OCI-LY1 (cell line): ENCODE measurements around the gene ZIC4.

Experiments
- H2AFZ ChIP-seq: fragments of 200-600 bp; sonication (generic), shearing (Covaris generic); 2 replicates; pipeline ENCODE4 v1.6.0; 2014; ENCODE audit warnings: antibody characterized with exemption, mild to moderate bottlenecking, low read length
- H3F3A ChIP-seq: fragments of 200-600 bp; sonication (generic), shearing (Covaris generic); 2 replicates; pipeline ENCODE4 v1.6.0; 2014; ENCODE audit warnings: mild to moderate bottlenecking, antibody characterized with exemption, low read length, moderate library complexity; ENCODE audit not compliant: insufficient read depth
- H3K27ac ChIP-seq: fragments of 200-600 bp; sonication (generic); 2 replicates; pipeline ENCODE4 v1.5.1; 2014; ENCODE audit warnings: low read length, mixed run types, mild to moderate bottlenecking, low read depth; ENCODE audit not compliant: poor library complexity, severe bottlenecking
- H3K27me3 ChIP-seq: fragments of 200-600 bp; sonication (generic); 2 replicates; pipeline ENCODE4 v1.6.0; 2014; ENCODE audit warnings: antibody characterized with exemption, mild to moderate bottlenecking, low read length, moderate library complexity; ENCODE audit not compliant: insufficient read depth
- H3K36me3 ChIP-seq: fragments of 200-600 bp; sonication (generic); 2 replicates; pipeline ENCODE4 v1.6.1; 2014; ENCODE audit warnings: mild to moderate bottlenecking, antibody characterized with exemption, low read length, moderate library complexity, mixed read lengths; ENCODE audit not compliant: insufficient read depth
- H3K4me1 ChIP-seq: fragments of 200-600 bp; sonication (generic); 2 replicates; pipeline ENCODE4 v1.5.1; 2014; ENCODE audit warnings: mild to moderate bottlenecking, low read length, moderate library complexity; ENCODE audit not compliant: insufficient read depth, severe bottlenecking
- H3K4me2 ChIP-seq: fragments of 200-600 bp; sonication (generic), shearing (Covaris generic); 2 replicates; pipeline ENCODE4 v1.6.1; 2014; ENCODE audit warnings: low read length
- H3K4me3 ChIP-seq: fragments of 200-600 bp; sonication (generic); 2 replicates; pipeline ENCODE4 v1.5.1; 2014; ENCODE audit warnings: low read length, low read depth, mild to moderate bottlenecking, mixed read lengths; ENCODE audit not compliant: poor library complexity, severe bottlenecking
- H3K79me2 ChIP-seq: fragments of 200-600 bp; shearing (Covaris generic); 2 replicates; pipeline ENCODE4 v1.6.1; 2016; ENCODE audit warnings: mixed run types, low read length, mixed read lengths; ENCODE audit not compliant: insufficient read depth
- H3K9ac ChIP-seq: fragments of 200-600 bp; sonication (generic), shearing (Covaris generic); 2 replicates; pipeline ENCODE4 v1.6.1; 2014; ENCODE audit warnings: mild to moderate bottlenecking, low read length, mixed read lengths
- H3K9me2 ChIP-seq: fragments of 200-600 bp; sonication (generic), shearing (Covaris generic); 2 replicates; pipeline ENCODE4 v1.6.1; 2014; ENCODE audit warnings: low read depth, mild to moderate bottlenecking, low read length, mixed read lengths
- H3K9me3 ChIP-seq: fragments of 200-600 bp; shearing (Covaris generic); 2 replicates; pipeline ENCODE4 v1.6.1; 2014; ENCODE audit warnings: low read length, mixed read lengths
- H4K20me1 ChIP-seq: fragments of 200-600 bp; sonication (generic), shearing (Covaris generic); 2 replicates; pipeline ENCODE4 v1.6.0; 2016; ENCODE audit warnings: mild to moderate bottlenecking, low read length; ENCODE audit not compliant: insufficient read depth
- CTCF ChIP-seq: fragments of 200-600 bp; sonication (generic), shearing (Covaris generic); IDR thresholded peaks from 2 replicates; pipeline ENCODE4 v1.5.1; 2017; ENCODE audit warnings: mild to moderate bottlenecking, antibody characterized with exemption, low read length, moderate library complexity, mixed read lengths
- EZH2 ChIP-seq: fragments of 200-600 bp; sonication (generic), shearing (Covaris generic); IDR thresholded peaks from 2 replicates; pipeline ENCODE4 v1.8.0; 2017; ENCODE audit warnings: borderline replicate concordance, mixed run types, mild to moderate bottlenecking, antibody characterized with exemption, low read length, moderate library complexity, mixed read lengths

Gene ZIC4

GRCh38 chr3:147394884-147395225, 11.5 kb downstream of the ZIC4 start:
- Histone ChIP-seq H3K79me2 (no peaks in the 10 kb centered on the region), H3K9me3 (no peaks in the 10 kb centered on the region), H2AFZ (no peak overlapping the region), H3K4me2 (no peak overlapping the region), H3K27me3 (no peaks in the 10 kb centered on the region), H3K9me2 (no peaks in the 10 kb centered on the region), H3F3A (no peaks in the 10 kb centered on the region), H3K36me3 (no peaks in the 10 kb centered on the region), H4K20me1 (no peaks in the 10 kb centered on the region), H3K9ac (no peak overlapping the region), H3K4me3 (no peak overlapping the region), H3K4me1 (no peaks in the 10 kb centered on the region), H3K27ac (no peak overlapping the region)
- TF ChIP-seq EZH2, result no peak
- TF ChIP-seq CTCF, result no peak

- Histone ChIP-seq H3K79me2 (no peaks in the 10 kb centered on the region), H3K36me3 (no peaks in the 10 kb centered on the region), H3K27me3 (no peaks in the 10 kb centered on the region), H3F3A (no peaks in the 10 kb centered on the region), H2AFZ (no peak overlapping the region), H3K4me2 (no peak overlapping the region), H3K9ac (no peak overlapping the region), H4K20me1 (no peaks in the 10 kb centered on the region), H3K9me3 (no peaks in the 10 kb centered on the region), H3K9me2 (no peaks in the 10 kb centered on the region), H3K4me1 (no peaks in the 10 kb centered on the region), H3K4me3 (no peak overlapping the region), H3K27ac (no peak overlapping the region)
- no peak for TF ChIP-seq EZH2
- TF ChIP-seq CTCF, result no peak
These were observed 12.1 kb downstream of the ZIC4 start for GRCh38 chr3:147393943-147394883.

- no peaks in the 10 kb centered on the region for H3K27me3 ChIP-seq
- no peak overlapping the region for H3K27ac ChIP-seq
- no peaks in the 10 kb centered on the region for H3F3A ChIP-seq
- TF ChIP-seq EZH2 (no peak), CTCF (no peak)
- H3K4me1 ChIP-seq, result no peaks in the 10 kb centered on the region
- no peak overlapping the region for H3K4me2 ChIP-seq
- no peak overlapping the region for H3K4me3 ChIP-seq
- H4K20me1 ChIP-seq, result no peaks in the 10 kb centered on the region
- no peaks in the 10 kb centered on the region for H3K9me3 ChIP-seq
- no peaks in the 10 kb centered on the region for H3K36me3 ChIP-seq
- no peak overlapping the region for H3K9ac ChIP-seq
- H3K79me2 ChIP-seq, result no peaks in the 10 kb centered on the region
- H2AFZ ChIP-seq, result no peak overlapping the region
- no peaks in the 10 kb centered on the region for H3K9me2 ChIP-seq
These were observed 12.9 kb downstream of the ZIC4 start for GRCh38 chr3:147393261-147393942.
